GM23338 (cell line): ENCODE measurements around the gene STMN3. TPM values are rescaled to one million over a fixed set of nuclear protein-coding genes. Genes with fewer than 3 reads are reported as not detected.

ENCODE experiments used
- ATAC-seq: fragments of 200-7000 bp; cut with Tn5 transposase; 3 replicates; pipeline ENCODE4 v1.9.1; 2020
- DNase-seq: peaks from one replicate; pipeline ENCODE4 v3.0.0-alpha.2; 2015; ENCODE audit warnings: low spot score
- H2AFZ ChIP-seq: fragments of 200-600 bp; sonication (generic); 2 replicates; pipeline ENCODE4 v1.8.0; 2016; ENCODE audit warnings: antibody characterized with exemption, mild to moderate bottlenecking, moderate library complexity
- H3F3A ChIP-seq: fragments of 200-600 bp; sonication (generic); replicated peaks from 2 replicates; pipeline ENCODE4 v1.8.0; 2017; ENCODE audit warnings: antibody characterized with exemption, mixed run types, low read depth
- H3K27ac ChIP-seq: fragments of 200-600 bp; sonication (generic); 2 replicates; pipeline ENCODE4 v1.6.1; 2016; ENCODE audit warnings: low read depth
- H3K27me3 ChIP-seq: fragments of 200-600 bp; sonication (generic); 2 replicates; pipeline ENCODE4 v1.8.0; 2016; ENCODE audit warnings: mild to moderate bottlenecking, mixed run types, moderate library complexity; ENCODE audit not compliant: insufficient read depth
- H3K36me3 ChIP-seq: fragments of 200-600 bp; sonication (generic); 2 replicates; pipeline ENCODE4 v1.8.0; 2016; ENCODE audit warnings: mild to moderate bottlenecking; ENCODE audit not compliant: insufficient read depth
- H3K4me1 ChIP-seq: fragments of 200-600 bp; sonication (generic); 2 replicates; pipeline ENCODE4 v1.8.0; 2016; ENCODE audit warnings: mild to moderate bottlenecking, moderate library complexity; ENCODE audit not compliant: insufficient read depth
- H3K4me2 ChIP-seq: fragments of 200-600 bp; sonication (generic); 2 replicates; pipeline ENCODE4 v1.7.1; 2017; ENCODE audit warnings: mixed run types
- H3K4me3 ChIP-seq: fragments of 200-600 bp; sonication (generic); 2 replicates; pipeline ENCODE4 v1.6.1; 2016; ENCODE audit warnings: mixed run types
- H3K79me2 ChIP-seq: fragments of 200-600 bp; sonication (generic); replicated peaks from 2 replicates; pipeline ENCODE4 v1.8.0; 2017; ENCODE audit warnings: mild to moderate bottlenecking; ENCODE audit not compliant: insufficient read depth
- H3K9me2 ChIP-seq: fragments of 200-600 bp; sonication (generic); 2 replicates; pipeline ENCODE4 v1.8.0; 2017; ENCODE audit not compliant: insufficient read depth
- H4K20me1 ChIP-seq: fragments of 200-600 bp; sonication (generic); replicated peaks from 2 replicates; pipeline ENCODE4 v1.8.0; 2017; ENCODE audit warnings: mild to moderate bottlenecking; ENCODE audit not compliant: insufficient read depth
- H3K27ac Mint-ChIP-seq: 2 replicates; pipeline ENCODE4 v1.8.0; 2020; ENCODE audit warnings: inconsistent platforms, mild to moderate bottlenecking, moderate library complexity, mixed read lengths
- H3K27me3 Mint-ChIP-seq: 3 replicates; pipeline ENCODE4 v1.8.0; 2022; ENCODE audit warnings: low read depth, mild to moderate bottlenecking, moderate library complexity, mixed read lengths, inconsistent platforms; ENCODE audit not compliant: insufficient read depth, poor library complexity
- H3K36me3 Mint-ChIP-seq: 3 replicates; pipeline ENCODE4 v1.8.0; 2021; ENCODE audit warnings: low read depth, mild to moderate bottlenecking, inconsistent platforms, moderate library complexity, mixed read lengths
- H3K4me1 Mint-ChIP-seq: 3 replicates; pipeline ENCODE4 v1.8.0; 2020; ENCODE audit warnings: mild to moderate bottlenecking, inconsistent platforms, mixed read lengths
- H3K4me3 Mint-ChIP-seq: 3 replicates; pipeline ENCODE4 v1.8.0; 2021; ENCODE audit warnings: moderate library complexity, mild to moderate bottlenecking, inconsistent platforms, mixed read lengths
- H3K9me3 Mint-ChIP-seq: 3 replicates; pipeline ENCODE4 v1.8.0; 2020; ENCODE audit warnings: moderate library complexity, mild to moderate bottlenecking, inconsistent platforms, mixed read lengths
- CREB1 ChIP-seq: fragments of 250-450 bp; sonication (Bioruptor Pico); IDR thresholded peaks from 2 replicates; pipeline ENCODE4 v1.5.0; 2020; ENCODE audit warnings: low read depth, mild to moderate bottlenecking, moderate library complexity
- EZH2 ChIP-seq: fragments of 200-600 bp; sonication (generic); IDR thresholded peaks from one replicate; pipeline ENCODE4 v1.8.0; 2017; ENCODE audit warnings: antibody characterized with exemption, mild to moderate bottlenecking, low read depth; ENCODE audit not compliant: unreplicated experiment
- EZH2phosphoT487 ChIP-seq: fragments of 200-600 bp; sonication (generic); IDR thresholded peaks from one replicate; pipeline ENCODE4 v1.8.1; 2018; ENCODE audit warnings: antibody characterized with exemption; ENCODE audit not compliant: unreplicated experiment
- JUNB ChIP-seq: IDR thresholded peaks from one replicate; pipeline ENCODE4 v1.6.1; 2016; ENCODE audit warnings: antibody characterized with exemption; ENCODE audit not compliant: unreplicated experiment
- NANOG ChIP-seq: IDR thresholded peaks from 2 replicates; pipeline ENCODE4 v1.6.1; 2016; ENCODE audit warnings: antibody characterized with exemption, borderline replicate concordance
- POLR2AphosphoS5 ChIP-seq: IDR thresholded peaks from 2 replicates; pipeline ENCODE4 v1.6.1; 2016; ENCODE audit warnings: antibody characterized with exemption, low read depth
- STAT1 ChIP-seq: IDR thresholded peaks from one replicate; pipeline ENCODE4 v1.6.1; 2016; ENCODE audit warnings: antibody characterized with exemption; ENCODE audit not compliant: unreplicated experiment
- ZNF114 ChIP-seq: fragments of 250-450 bp; sonication (Bioruptor Pico); IDR thresholded peaks from 2 replicates; pipeline ENCODE4 v1.5.0; 2020; ENCODE audit warnings: mild to moderate bottlenecking, moderate library complexity
- ZNF331 ChIP-seq: fragments of 250-450 bp; sonication (Bioruptor Pico); IDR thresholded peaks from 2 replicates; pipeline ENCODE4 v1.5.0; 2020; ENCODE audit warnings: low read depth, mild to moderate bottlenecking, moderate library complexity
- polyA plus RNA-seq: library from polyadenylated mRNA; unstranded; fragments of >200 nt; fragmentation: Nextera tagmentation; extraction: Ambion mirVana; gene quantifications from 2 replicates; pipeline ENCODE4 v1.2.1, GENCODE V29; 2016
- total RNA-seq: library from RNA; depleted of rRNA; stranded (reverse); fragments of >200 nt; shearing (Covaris generic); gene quantifications from 2 replicates; pipeline ENCODE4 v1.2.3, GENCODE V29; 2014
- TF ChIP-seq, protein P1 (sequence below): fragments of 250-450 bp; sonication (Bioruptor Pico); IDR thresholded peaks from 2 replicates; pipeline ENCODE4 v1.5.0; 2020; ENCODE audit warnings: mild to moderate bottlenecking, moderate library complexity
- TF ChIP-seq, protein P2 (sequence below), 2 experiments: fragments of 200-600 bp in 1 of 2; sonication (generic) in 1 of 2; conservative IDR thresholded peaks; 2 replicates each; pipeline versions ENCODE4 v1.5.1 to v1.6.1; 2016 to 2017; ENCODE audit warnings: antibody characterized with exemption in 2 of 2, low read depth in 2 of 2, mild to moderate bottlenecking in 2 of 2, moderate library complexity in 1 of 2

The STMN3 gene
- total and polyA plus RNA-seq, 2 experiments from 2014 or later = 28.6 to 61.3 TPM

DNA sequence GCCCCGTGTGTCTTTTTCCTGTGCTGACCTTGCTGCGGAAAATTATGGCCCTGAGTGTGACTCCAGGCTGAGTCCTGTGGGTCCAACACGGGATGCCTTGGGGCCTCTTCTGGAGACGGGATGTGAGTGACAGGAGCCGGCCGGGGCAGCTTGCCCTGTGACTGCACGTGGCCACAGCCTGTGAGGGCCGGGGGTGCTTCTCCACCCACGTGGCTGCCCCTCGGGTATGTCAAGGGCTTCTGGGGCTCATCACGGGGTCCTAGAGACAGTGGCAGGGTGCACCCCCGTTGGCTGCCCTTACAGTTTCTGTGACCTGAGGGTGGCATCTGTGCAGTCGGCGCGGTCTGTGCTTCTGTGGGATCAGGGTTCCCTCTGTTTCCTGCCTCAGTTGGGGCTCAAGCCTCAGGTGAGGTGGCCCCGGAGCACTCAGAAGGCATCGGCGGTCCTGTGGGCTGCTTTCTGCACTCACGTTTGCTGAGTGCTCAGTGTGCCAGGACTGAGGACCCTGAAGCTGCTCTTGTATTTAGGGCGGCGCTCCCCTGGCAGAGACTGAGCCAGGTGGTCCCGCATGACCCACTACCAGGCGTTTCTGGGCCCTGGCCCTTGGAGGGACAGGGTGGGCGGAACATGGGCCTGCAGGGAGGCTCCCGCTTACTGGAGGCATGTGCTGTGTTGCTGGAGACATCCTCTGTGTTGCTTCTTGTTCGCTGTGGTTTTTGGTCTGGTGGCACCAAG lies 10.3 kb upstream of the STMN3 start (continued):
- TF ChIP-seq, protein P1, sequence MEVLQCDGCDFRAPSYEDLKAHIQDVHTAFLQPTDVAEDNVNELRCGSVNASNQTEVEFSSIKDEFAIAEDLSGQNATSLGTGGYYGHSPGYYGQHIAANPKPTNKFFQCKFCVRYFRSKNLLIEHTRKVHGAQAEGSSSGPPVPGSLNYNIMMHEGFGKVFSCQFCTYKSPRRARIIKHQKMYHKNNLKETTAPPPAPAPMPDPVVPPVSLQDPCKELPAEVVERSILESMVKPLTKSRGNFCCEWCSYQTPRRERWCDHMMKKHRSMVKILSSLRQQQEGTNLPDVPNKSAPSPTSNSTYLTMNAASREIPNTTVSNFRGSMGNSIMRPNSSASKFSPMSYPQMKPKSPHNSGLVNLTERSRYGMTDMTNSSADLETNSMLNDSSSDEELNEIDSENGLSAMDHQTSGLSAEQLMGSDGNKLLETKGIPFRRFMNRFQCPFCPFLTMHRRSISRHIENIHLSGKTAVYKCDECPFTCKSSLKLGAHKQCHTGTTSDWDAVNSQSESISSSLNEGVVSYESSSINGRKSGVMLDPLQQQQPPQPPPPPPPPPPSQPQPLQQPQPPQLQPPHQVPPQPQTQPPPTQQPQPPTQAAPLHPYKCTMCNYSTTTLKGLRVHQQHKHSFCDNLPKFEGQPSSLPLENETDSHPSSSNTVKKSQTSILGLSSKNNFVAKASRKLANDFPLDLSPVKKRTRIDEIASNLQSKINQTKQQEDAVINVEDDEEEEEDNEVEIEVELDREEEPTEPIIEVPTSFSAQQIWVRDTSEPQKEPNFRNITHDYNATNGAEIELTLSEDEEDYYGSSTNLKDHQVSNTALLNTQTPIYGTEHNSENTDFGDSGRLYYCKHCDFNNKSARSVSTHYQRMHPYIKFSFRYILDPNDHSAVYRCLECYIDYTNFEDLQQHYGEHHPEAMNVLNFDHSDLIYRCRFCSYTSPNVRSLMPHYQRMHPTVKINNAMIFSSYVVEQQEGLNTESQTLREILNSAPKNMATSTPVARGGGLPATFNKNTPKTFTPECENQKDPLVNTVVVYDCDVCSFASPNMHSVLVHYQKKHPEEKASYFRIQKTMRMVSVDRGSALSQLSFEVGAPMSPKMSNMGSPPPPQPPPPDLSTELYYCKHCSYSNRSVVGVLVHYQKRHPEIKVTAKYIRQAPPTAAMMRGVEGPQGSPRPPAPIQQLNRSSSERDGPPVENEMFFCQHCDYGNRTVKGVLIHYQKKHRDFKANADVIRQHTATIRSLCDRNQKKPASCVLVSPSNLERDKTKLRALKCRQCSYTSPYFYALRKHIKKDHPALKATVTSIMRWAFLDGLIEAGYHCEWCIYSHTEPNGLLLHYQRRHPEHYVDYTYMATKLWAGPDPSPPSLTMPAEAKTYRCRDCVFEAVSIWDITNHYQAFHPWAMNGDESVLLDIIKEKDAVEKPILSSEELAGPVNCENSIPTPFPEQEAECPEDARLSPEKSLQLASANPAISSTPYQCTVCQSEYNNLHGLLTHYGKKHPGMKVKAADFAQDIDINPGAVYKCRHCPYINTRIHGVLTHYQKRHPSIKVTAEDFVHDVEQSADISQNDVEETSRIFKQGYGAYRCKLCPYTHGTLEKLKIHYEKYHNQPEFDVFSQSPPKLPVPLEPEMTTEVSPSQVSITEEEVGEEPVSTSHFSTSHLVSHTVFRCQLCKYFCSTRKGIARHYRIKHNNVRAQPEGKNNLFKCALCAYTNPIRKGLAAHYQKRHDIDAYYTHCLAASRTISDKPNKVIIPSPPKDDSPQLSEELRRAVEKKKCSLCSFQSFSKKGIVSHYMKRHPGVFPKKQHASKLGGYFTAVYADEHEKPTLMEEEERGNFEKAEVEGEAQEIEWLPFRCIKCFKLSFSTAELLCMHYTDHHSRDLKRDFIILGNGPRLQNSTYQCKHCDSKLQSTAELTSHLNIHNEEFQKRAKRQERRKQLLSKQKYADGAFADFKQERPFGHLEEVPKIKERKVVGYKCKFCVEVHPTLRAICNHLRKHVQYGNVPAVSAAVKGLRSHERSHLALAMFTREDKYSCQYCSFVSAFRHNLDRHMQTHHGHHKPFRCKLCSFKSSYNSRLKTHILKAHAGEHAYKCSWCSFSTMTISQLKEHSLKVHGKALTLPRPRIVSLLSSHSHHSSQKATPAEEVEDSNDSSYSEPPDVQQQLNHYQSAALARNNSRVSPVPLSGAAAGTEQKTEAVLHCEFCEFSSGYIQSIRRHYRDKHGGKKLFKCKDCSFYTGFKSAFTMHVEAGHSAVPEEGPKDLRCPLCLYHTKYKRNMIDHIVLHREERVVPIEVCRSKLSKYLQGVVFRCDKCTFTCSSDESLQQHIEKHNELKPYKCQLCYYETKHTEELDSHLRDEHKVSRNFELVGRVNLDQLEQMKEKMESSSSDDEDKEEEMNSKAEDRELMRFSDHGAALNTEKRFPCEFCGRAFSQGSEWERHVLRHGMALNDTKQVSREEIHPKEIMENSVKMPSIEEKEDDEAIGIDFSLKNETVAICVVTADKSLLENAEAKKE = no peak
- no peak for TF ChIP-seq POLR2AphosphoS5
- no peak for TF ChIP-seq ZNF331 (CRISPR knock-in tag)

DNA sequence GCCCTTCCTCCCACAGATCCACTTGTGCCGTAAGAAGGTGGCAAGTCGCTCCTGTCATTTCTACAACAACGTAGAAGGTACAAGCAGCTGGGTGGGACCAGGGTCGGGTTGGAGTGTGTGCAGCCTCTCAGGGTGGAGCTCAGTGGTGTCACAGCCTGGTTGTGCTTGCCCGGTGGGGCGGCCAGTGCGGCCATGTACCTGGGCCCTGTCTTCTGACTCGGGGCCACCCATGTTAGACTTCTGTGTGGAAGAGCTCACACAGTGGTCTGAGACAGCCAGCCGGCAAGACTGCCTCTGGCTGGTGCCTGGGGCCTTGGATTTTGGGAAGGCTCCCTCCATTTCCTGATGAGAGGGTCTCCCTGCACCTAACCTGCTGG lies 9.6 kb upstream of the STMN3 start:
- Histone ChIP-seq H2AFZ (no peak overlapping the region), H4K20me1 (no peaks in the 10 kb centered on the region; the same call in 1 of the 2 replicates), H3K4me3 (no peak overlapping the region), H3K27ac (no peak overlapping the region), H3K4me1 (0 out of 2 replicates have a peak, but pooled peaks cover 7% of the 10 kb centered on the region), H3K36me3 (no peaks in the 10 kb centered on the region), H3K4me2 (no peak overlapping the region), H3K9me2 (no peaks in the 10 kb centered on the region), H3F3A (peaks cover 4% of the 10 kb centered on the region; the same call in 1 of the 2 replicates), H3K27me3 (no peaks in the 10 kb centered on the region), H3K79me2 (peaks cover 8% of the 10 kb centered on the region)
- H3K9me3 Mint-ChIP-seq = no peaks in the 10 kb centered on the region
- H3K27me3 Mint-ChIP-seq = peaks cover 11% of the 10 kb centered on the region
- peaks cover 48% of the 10 kb centered on the region for H3K36me3 Mint-ChIP-seq
- ATAC-seq = no peak
- peaks cover 17% of the 10 kb centered on the region for H3K4me1 Mint-ChIP-seq
- H3K4me3 Mint-ChIP-seq = no peak overlapping the region
- no peak overlapping the region for H3K27ac Mint-ChIP-seq
- no peak for DNase-seq
- no peak for TF ChIP-seq ZNF331 (CRISPR knock-in tag)
- TF ChIP-seq JUNB = no peak
- TF ChIP-seq EZH2phosphoT487 = no peak
- TF ChIP-seq CREB1 (CRISPR knock-in tag) = no peak
- TF ChIP-seq NANOG = no peak
- no peak for TF ChIP-seq STAT1
- TF ChIP-seq ZNF114 (CRISPR knock-in tag) = no peak
- TF ChIP-seq, protein P2, sequence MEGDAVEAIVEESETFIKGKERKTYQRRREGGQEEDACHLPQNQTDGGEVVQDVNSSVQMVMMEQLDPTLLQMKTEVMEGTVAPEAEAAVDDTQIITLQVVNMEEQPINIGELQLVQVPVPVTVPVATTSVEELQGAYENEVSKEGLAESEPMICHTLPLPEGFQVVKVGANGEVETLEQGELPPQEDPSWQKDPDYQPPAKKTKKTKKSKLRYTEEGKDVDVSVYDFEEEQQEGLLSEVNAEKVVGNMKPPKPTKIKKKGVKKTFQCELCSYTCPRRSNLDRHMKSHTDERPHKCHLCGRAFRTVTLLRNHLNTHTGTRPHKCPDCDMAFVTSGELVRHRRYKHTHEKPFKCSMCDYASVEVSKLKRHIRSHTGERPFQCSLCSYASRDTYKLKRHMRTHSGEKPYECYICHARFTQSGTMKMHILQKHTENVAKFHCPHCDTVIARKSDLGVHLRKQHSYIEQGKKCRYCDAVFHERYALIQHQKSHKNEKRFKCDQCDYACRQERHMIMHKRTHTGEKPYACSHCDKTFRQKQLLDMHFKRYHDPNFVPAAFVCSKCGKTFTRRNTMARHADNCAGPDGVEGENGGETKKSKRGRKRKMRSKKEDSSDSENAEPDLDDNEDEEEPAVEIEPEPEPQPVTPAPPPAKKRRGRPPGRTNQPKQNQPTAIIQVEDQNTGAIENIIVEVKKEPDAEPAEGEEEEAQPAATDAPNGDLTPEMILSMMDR (conservative IDR thresholded peaks at IDR 0.05; ENCODE audit: low read depth in 2 of 2) = no peak
- no peak for TF ChIP-seq POLR2AphosphoS5
- no peak for TF ChIP-seq EZH2
